Measurements from ENCODE around the gene WNT10A. TPM values are rescaled to one million over a fixed set of nuclear protein-coding genes. Genes with fewer than 3 reads are reported as not detected.

WNT10A gene
- polyA plus RNA-seq, 1 experiment, result not detected

GRCh38 chr2:218879776-218880101, 913 bp upstream of the WNT10A start:
- no peak for DNase-seq (ENCODE audit: low read depth)
- no peak for TF ChIP-seq CTCF (IDR thresholded peaks at IDR 0.05; ENCODE audit: insufficient read depth, low read depth, low read length)
- POLR2A ChIA-PET, result no interaction called here

GRCh38 chr2:218880859-218881594, 375 bp downstream of the WNT10A start:
- Histone ChIP-seq H3K27me3 (ENCODE audit: control insufficient read depth, insufficient read depth, low read length) (peaks cover 58% of the 10 kb centered on the region), H3K4me3 (ENCODE audit: low read depth, low read length) (no peak overlapping the region), H3K36me3 (ENCODE audit: control insufficient read depth, insufficient read depth, low read length) (no peaks in the 10 kb centered on the region)
- TF ChIP-seq CTCF (IDR thresholded peaks at IDR 0.05; ENCODE audit: insufficient read depth, low read depth, low read length), result no peak
- POLR2A ChIA-PET, result no interaction called here
- CTCF ChIA-PET, result interaction anchor here (1.6 to 22.2 kb wide), 2 partner anchors 15 to 29 kb away, joined by 4 to 726 read pairs; no protein-coding TSS in a partner anchor
- DNase-seq (ENCODE audit: low read depth), result no peak

More at GRCh38 chr2:218879776-218880101, 913 bp upstream of the WNT10A start:
- H3K27me3 ChIP-seq (ENCODE audit: control insufficient read depth, insufficient read depth, low read length), result peaks cover 56% of the 10 kb centered on the region
- H3K4me3 ChIP-seq (ENCODE audit: low read depth, low read length), result no peak overlapping the region
- CTCF ChIA-PET, result interaction anchor here (22.2 kb wide), 1 partner anchor 16 kb away, joined by 726 read pairs; no protein-coding TSS in a partner anchor
- no peaks in the 10 kb centered on the region for H3K36me3 ChIP-seq (ENCODE audit: control insufficient read depth, insufficient read depth, low read length)

GRCh38 chr2:218881744-218882460, 1.2 kb downstream of the WNT10A start:
- TF ChIP-seq CTCF (IDR thresholded peaks at IDR 0.05; ENCODE audit: insufficient read depth, low read depth, low read length), result no peak
- peaks cover 58% of the 10 kb centered on the region for H3K27me3 ChIP-seq (ENCODE audit: control insufficient read depth, insufficient read depth, low read length)
- no peak for DNase-seq (ENCODE audit: low read depth)
- no peak overlapping the region for H3K4me3 ChIP-seq (ENCODE audit: low read depth, low read length)
- no peaks in the 10 kb centered on the region for H3K36me3 ChIP-seq (ENCODE audit: control insufficient read depth, insufficient read depth, low read length)
- CTCF ChIA-PET, result interaction anchor here (1.6 to 22.2 kb wide), 2 partner anchors 14 to 30 kb away, joined by 4 to 726 read pairs; no protein-coding TSS in a partner anchor
- POLR2A ChIA-PET, result no interaction called here

- ChIA-PET CTCF (interaction anchor here (1.0 to 22.2 kb wide), 2 partner anchors 14 to 35 kb away, joined by 4 to 726 read pairs; no protein-coding TSS in a partner anchor), POLR2A (no interaction called here)
- no peak overlapping the region for H3K4me3 ChIP-seq (ENCODE audit: low read depth, low read length)
- H3K27me3 ChIP-seq (ENCODE audit: control insufficient read depth, insufficient read depth, low read length), result peaks cover 57% of the 10 kb centered on the region
- TF ChIP-seq CTCF (IDR thresholded peaks at IDR 0.05; ENCODE audit: insufficient read depth, low read depth, low read length), result no peak
- no peak for DNase-seq (ENCODE audit: low read depth)
- H3K36me3 ChIP-seq (ENCODE audit: control insufficient read depth, insufficient read depth, low read length), result no peaks in the 10 kb centered on the region
Measured at GRCh38 chr2:218882461-218882816, 1.8 kb downstream of the WNT10A start.

GRCh38 chr2:218882866-218883366, 2.3 kb downstream of the WNT10A start:
- ChIA-PET POLR2A (no interaction called here), CTCF (interaction anchor here (1.0 to 22.2 kb wide), 2 partner anchors 13 to 35 kb away, joined by 4 to 726 read pairs; no protein-coding TSS in a partner anchor)
- no peaks in the 10 kb centered on the region for H3K36me3 ChIP-seq (ENCODE audit: control insufficient read depth, insufficient read depth, low read length)
- TF ChIP-seq CTCF (IDR thresholded peaks at IDR 0.05; ENCODE audit: insufficient read depth, low read depth, low read length), result no peak
- no peak for DNase-seq (ENCODE audit: low read depth)
- H3K27me3 ChIP-seq (ENCODE audit: control insufficient read depth, insufficient read depth, low read length), result peaks cover 55% of the 10 kb centered on the region
- no peak overlapping the region for H3K4me3 ChIP-seq (ENCODE audit: low read depth, low read length)
